DND-41 (cell line): Measurements from ENCODE around the gene SHROOM3.

Experiments
- ATAC-seq: fragments of 200-7000 bp; cut with Tn5 transposase; 3 replicates; pipeline ENCODE4 v1.9.1; 2021; ENCODE audit warnings: low read depth; ENCODE audit not compliant: insufficient read depth
- DNase-seq: peaks from one replicate; pipeline ENCODE4 v3.0.0-alpha.2; 2020
- H2AFZ ChIP-seq: 2 replicates; pipeline ENCODE4 v1.6.0; 2012; ENCODE audit warnings: low read depth, low read length
- H3K27ac ChIP-seq: 2 replicates; pipeline ENCODE4 v1.5.1; 2012; ENCODE audit warnings: low read length, inconsistent platforms
- H3K27me3 ChIP-seq: fragments of 200-600 bp; sonication (generic); 2 replicates; pipeline ENCODE4 v1.6.0; 2012; ENCODE audit warnings: low read length, mild to moderate bottlenecking, inconsistent platforms; ENCODE audit not compliant: insufficient read depth, poor library complexity
- H3K36me3 ChIP-seq: 2 replicates; pipeline ENCODE4 v1.5.1; 2012; ENCODE audit warnings: low read length, inconsistent platforms; ENCODE audit not compliant: insufficient read depth
- H3K4me1 ChIP-seq: 2 replicates; pipeline ENCODE4 v1.5.1; 2012; ENCODE audit warnings: mild to moderate bottlenecking, low read length; ENCODE audit not compliant: insufficient read depth
- H3K4me2 ChIP-seq: 2 replicates; pipeline ENCODE4 v1.6.0; 2012; ENCODE audit warnings: mild to moderate bottlenecking, moderate library complexity, low read length, inconsistent platforms; ENCODE audit not compliant: insufficient read depth
- H3K4me3 ChIP-seq, 2 experiments: fragments of 200-600 bp in 1 of 2; shearing (Covaris generic) in 1 of 2; 2 replicates each; pipeline ENCODE4 v1.5.1; 2012 to 2016; ENCODE audit warnings: inconsistent platforms in 2 of 2, low read length in 2 of 2, mild to moderate bottlenecking in 2 of 2, low read depth in 1 of 2, moderate library complexity in 1 of 2
- H3K79me2 ChIP-seq: 2 replicates; pipeline ENCODE4 v1.6.0; 2012; ENCODE audit warnings: low read length, inconsistent platforms; ENCODE audit not compliant: insufficient read depth
- H3K9ac ChIP-seq: 2 replicates; pipeline ENCODE4 v1.6.0; 2012; ENCODE audit warnings: low read depth, mild to moderate bottlenecking, inconsistent platforms, low read length, moderate library complexity
- H3K9me3 ChIP-seq: 2 replicates; pipeline ENCODE4 v1.5.1; 2012; ENCODE audit warnings: low read length, moderate library complexity, mild to moderate bottlenecking, inconsistent platforms; ENCODE audit not compliant: insufficient read depth, severe bottlenecking
- H4K20me1 ChIP-seq: 2 replicates; pipeline ENCODE4 v1.6.0; 2012; ENCODE audit warnings: low read length; ENCODE audit not compliant: insufficient read depth
- EZH2 ChIP-seq: IDR thresholded peaks from 3 replicates; pipeline ENCODE4 v1.6.1; 2012; ENCODE audit warnings: borderline replicate concordance, low read depth, mild to moderate bottlenecking, moderate library complexity, low read length, inconsistent platforms; ENCODE audit not compliant: severe bottlenecking
- TF ChIP-seq, protein P1 (sequence below): IDR thresholded peaks from 2 replicates; pipeline ENCODE4 v1.5.1; 2012; ENCODE audit warnings: borderline replicate concordance, low read length, moderate library complexity, mild to moderate bottlenecking; ENCODE audit not compliant: poor library complexity, severe bottlenecking; ENCODE audit errors: extremely low read depth

The SHROOM3 gene

DNA sequence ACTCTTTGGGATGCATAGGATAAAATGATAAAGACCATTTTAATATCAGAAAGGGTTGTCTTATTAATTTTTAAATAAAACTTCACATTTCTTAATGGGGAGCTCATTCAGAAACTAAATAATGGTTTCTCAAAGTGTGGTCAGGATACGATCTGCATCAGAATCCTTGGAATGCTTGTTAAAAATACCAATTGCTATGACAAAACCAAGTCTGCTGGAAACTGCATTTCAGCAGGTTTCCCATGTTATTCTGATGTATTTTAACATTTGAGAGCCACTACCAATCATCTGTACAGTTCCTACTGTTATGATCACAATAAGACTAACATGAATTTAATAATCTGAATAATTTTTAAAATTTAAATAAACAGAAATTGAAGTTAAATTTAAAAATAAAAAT is 347.8 kb downstream of the SHROOM3 start:
- DNase-seq (no peak), ATAC-seq (no peak)
- Histone ChIP-seq H3K4me3 (no peak overlapping the region), H3K9ac (no peak overlapping the region), H3K9me3 (no peaks in the 10 kb centered on the region), H3K27ac (no peak overlapping the region), H3K4me1 (no peaks in the 10 kb centered on the region; the same call in 1 of the 2 replicates), H4K20me1 (no peaks in the 10 kb centered on the region), H3K4me2 (no peak overlapping the region), H3K27me3 (no peaks in the 10 kb centered on the region), H3K36me3 (no peaks in the 10 kb centered on the region), H3K79me2 (no peaks in the 10 kb centered on the region), H2AFZ (no peak overlapping the region)
- TF ChIP-seq, protein P1, sequence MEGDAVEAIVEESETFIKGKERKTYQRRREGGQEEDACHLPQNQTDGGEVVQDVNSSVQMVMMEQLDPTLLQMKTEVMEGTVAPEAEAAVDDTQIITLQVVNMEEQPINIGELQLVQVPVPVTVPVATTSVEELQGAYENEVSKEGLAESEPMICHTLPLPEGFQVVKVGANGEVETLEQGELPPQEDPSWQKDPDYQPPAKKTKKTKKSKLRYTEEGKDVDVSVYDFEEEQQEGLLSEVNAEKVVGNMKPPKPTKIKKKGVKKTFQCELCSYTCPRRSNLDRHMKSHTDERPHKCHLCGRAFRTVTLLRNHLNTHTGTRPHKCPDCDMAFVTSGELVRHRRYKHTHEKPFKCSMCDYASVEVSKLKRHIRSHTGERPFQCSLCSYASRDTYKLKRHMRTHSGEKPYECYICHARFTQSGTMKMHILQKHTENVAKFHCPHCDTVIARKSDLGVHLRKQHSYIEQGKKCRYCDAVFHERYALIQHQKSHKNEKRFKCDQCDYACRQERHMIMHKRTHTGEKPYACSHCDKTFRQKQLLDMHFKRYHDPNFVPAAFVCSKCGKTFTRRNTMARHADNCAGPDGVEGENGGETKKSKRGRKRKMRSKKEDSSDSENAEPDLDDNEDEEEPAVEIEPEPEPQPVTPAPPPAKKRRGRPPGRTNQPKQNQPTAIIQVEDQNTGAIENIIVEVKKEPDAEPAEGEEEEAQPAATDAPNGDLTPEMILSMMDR, result no peak
- TF ChIP-seq EZH2, result no peak

DNA sequence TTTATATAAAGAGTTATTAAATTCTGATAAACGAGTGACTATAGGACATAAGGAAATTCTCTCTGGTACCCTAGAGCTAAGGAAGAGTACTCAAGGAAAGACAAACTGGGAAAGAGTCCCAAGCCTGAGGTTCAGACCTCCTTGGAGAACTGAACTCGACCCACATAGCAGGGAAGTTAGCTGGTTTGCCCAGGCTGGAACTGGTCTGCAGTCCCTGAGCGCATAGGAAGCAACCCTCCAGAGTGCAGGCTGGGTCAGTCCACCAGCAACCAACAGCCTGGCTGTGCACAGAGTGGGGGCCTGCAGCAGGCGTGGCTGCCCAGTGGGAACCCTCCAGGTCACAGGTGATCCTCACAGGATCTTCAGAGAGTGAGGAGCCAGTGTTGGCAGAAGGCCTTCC is 348.8 kb downstream of the SHROOM3 start:
- no peaks in the 10 kb centered on the region for H4K20me1 ChIP-seq
- H3K9me3 ChIP-seq, result no peaks in the 10 kb centered on the region
- H3K4me2 ChIP-seq, result no peak overlapping the region
- no peak for TF ChIP-seq EZH2
- TF ChIP-seq, protein P1, result no peak
- ATAC-seq (no peak), DNase-seq (no peak)
- H3K4me1 ChIP-seq, result no peaks in the 10 kb centered on the region; the same call in 1 of the 2 replicates
- no peaks in the 10 kb centered on the region for H3K79me2 ChIP-seq
- H3K9ac ChIP-seq, result no peak overlapping the region
- H3K27me3 ChIP-seq, result no peaks in the 10 kb centered on the region
- no peak overlapping the region for H2AFZ ChIP-seq
- no peaks in the 10 kb centered on the region for H3K36me3 ChIP-seq
- no peak overlapping the region for H3K27ac ChIP-seq
- H3K4me3 ChIP-seq, result no peak overlapping the region

DNA sequence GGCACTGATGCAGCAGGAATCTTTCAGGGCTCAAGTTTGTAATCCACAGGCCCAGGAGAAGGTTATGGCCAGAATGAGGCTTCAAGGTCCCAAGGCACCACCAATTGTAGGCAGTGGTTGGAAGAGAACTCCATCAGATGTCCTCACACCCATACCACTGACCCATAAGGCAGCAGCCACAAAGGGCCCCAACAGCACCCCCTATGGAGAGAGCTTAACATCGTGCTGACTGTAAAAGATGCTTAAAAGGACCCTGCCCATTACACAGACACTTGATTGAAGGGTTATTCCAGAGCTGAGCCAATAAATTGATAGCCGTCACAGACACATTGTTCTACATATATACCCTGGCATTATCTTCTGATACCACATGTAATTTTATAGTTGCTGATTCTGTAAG is 349.2 kb downstream of the SHROOM3 start:
- no peaks in the 10 kb centered on the region; the same call in 1 of the 2 replicates for H3K4me1 ChIP-seq
- no peak overlapping the region for H3K9ac ChIP-seq
- no peaks in the 10 kb centered on the region for H4K20me1 ChIP-seq
- TF ChIP-seq EZH2, result no peak
- TF ChIP-seq, protein P1, result no peak
- no peak overlapping the region for H2AFZ ChIP-seq
- DNase-seq (no peak), ATAC-seq (no peak)
- no peaks in the 10 kb centered on the region for H3K36me3 ChIP-seq
- no peak overlapping the region for H3K4me2 ChIP-seq
- no peak overlapping the region for H3K4me3 ChIP-seq
- no peak overlapping the region for H3K27ac ChIP-seq
- no peaks in the 10 kb centered on the region for H3K9me3 ChIP-seq
- no peaks in the 10 kb centered on the region for H3K79me2 ChIP-seq
- no peaks in the 10 kb centered on the region for H3K27me3 ChIP-seq

DNA sequence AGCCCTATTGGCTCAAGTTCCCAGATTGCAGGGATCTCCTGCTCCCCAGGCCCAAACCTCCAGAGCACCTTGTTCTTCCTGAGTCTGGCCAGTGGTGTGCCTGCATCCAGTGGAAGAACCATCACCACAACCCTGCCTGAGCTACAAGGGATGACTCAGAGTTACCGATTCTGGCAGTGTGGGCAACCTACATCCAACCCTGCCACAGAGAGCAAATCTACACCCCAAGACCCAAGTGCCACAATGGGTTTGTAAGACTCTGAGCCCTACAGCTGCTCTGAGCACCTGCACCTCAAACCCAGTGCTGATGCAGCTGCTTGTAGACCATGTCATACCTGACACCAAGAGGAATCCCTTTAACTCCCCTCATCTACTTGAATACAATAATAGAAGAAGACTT is 352.9 kb downstream of the SHROOM3 start:
- no peak overlapping the region for H3K27ac ChIP-seq
- no peak for TF ChIP-seq EZH2
- TF ChIP-seq, protein P1, result no peak
- no peaks in the 10 kb centered on the region for H3K27me3 ChIP-seq
- no peak overlapping the region for H3K9ac ChIP-seq
- no peak for ATAC-seq
- H3K36me3 ChIP-seq, result no peaks in the 10 kb centered on the region
- no peak overlapping the region for H3K4me2 ChIP-seq
- H3K4me3 ChIP-seq, result no peak overlapping the region
- no peak overlapping the region for H2AFZ ChIP-seq
- H3K4me1 ChIP-seq, result no peaks in the 10 kb centered on the region
- no peaks in the 10 kb centered on the region for H3K9me3 ChIP-seq
- H3K79me2 ChIP-seq, result no peaks in the 10 kb centered on the region
- no peak for DNase-seq
- H4K20me1 ChIP-seq, result no peaks in the 10 kb centered on the region
